GM19193 (cell line): ENCODE measurements around the gene TPX2.

Experiments used
- POLR2A ChIP-seq: IDR thresholded peaks from 4 replicates; pipeline ENCODE4 v1.6.1; 2011; ENCODE audit not compliant: insufficient read depth, insufficient read length; ENCODE audit errors: extremely low read depth

The TPX2 gene

GRCh38 chr20:31738729-31739549, at the start of gene TPX2:
Gene TPX2 (plus strand): TSS chr20:31739290. CDS start chr20:31757477, 18,187 bp downstream.
- TF ChIP-seq POLR2A, result peak; percentile 67

- TF ChIP-seq POLR2A, result no peak
Measured at GRCh38 chr20:31690124-31690666, 48.9 kb upstream of the TPX2 start.

GRCh38 chr20:31691646-31692275, 47.3 kb upstream of the TPX2 start:
- no peak for TF ChIP-seq POLR2A

GRCh38 chr20:31693402-31693801, 45.7 kb upstream of the TPX2 start:
- no peak for TF ChIP-seq POLR2A

DNA sequence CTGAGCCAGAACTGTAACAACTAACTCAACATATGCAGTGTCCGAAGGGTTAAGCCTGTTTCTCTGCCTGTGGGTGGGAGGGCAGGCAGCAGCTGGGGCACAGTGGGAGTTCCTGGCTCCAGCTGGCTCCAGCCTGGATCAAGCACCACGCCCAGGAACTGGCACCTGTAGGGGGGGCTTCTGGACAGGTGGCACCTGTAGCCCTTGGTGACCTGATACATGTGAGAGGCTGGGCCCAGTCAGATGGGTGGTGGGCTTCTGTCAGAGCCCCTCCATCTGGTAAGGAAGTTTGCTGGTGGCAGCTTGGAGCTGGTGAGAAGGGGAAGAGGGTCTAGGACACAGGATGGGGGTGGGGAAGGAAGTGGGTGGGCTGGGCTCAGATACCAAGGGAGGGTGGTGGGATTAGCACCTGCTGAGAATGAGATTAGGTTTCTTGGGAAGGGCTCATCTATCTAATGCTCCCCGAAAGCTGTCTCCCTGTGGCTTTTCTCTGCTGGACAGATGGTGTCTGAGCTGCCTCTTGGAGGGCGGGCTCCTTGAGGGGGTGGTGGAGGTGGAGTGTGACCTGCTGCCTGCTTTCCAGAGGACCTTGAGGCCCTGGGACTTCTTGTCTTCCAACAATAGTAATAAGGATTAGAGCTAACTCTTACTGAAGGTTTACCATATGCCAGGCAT, 45.0 kb upstream of the TPX2 start:
- TF ChIP-seq POLR2A, result no peak

DNA sequence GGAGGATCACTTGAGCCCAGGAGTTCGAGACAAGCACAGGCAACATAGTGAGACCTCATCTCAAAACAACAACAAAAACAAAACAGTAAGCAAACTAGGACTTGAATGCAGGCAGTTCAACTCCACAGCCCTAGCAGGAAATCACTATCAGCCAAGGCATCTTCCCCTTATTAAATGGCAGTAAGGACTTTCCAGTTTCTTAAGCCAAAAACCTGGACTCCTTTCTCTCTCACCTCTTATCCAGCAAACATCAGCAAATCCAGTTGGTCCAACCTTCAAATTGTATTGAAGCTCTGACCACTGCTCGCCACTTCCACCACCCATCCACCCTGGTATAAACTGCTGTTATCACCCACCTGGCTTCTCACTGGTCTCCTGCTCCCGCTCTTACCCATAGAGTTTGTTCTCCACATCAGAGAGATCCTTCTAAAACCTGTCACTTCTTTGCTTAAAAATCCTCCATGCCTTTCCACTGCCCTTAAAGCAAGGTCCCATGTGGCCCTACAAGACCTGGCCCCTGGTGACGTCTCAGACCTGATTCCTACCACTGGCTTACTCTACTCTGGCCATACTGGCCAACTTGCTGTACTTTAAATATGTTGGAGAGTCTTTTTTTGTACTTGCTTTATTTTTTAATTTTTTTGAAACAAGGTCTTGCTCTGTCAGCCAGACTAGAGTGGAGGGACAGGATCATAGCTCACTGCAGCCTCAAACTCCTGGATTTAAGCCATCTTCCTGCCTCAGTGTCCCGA, 44.1 kb upstream of the TPX2 start:
- TF ChIP-seq POLR2A, result no peak

GRCh38 chr20:31695849-31696804, 43.0 kb upstream of the TPX2 start:
- no peak for TF ChIP-seq POLR2A

DNA sequence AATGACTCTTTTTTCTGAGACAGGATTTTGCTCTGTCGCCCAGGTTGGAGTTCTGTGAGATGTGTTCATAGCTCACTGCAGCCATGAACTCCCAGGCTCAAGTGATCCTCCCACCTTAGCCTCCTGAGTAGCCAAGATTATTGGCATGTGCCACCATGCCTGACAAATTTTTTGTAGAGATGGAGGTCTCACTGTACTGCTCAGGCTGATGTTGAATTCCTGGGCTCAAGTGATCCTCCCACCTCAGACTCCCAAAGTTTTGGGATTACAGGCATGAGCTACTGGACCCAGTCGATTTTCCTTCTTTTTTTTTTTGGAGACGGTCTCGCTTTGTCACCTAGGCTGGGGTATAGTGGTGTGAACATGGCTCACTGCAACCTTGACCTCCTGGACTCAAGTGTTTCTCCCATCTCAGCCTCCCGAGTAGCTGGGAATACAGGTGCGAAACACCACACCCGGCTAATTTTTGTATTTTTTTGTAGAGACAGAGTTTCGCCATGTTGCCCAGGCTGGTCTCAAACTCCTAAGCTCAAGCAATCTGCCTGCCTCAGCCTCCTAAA, 40.8 kb upstream of the TPX2 start:
- no peak for TF ChIP-seq POLR2A

- TF ChIP-seq POLR2A, result no peak
Measured at GRCh38 chr20:31698803-31699718, 40.0 kb upstream of the TPX2 start.

GRCh38 chr20:31699801-31700728, 39.0 kb upstream of the TPX2 start:
- TF ChIP-seq POLR2A, result no peak

- no peak for TF ChIP-seq POLR2A
Measured at GRCh38 chr20:31700747-31701146, 38.3 kb upstream of the TPX2 start.
